ENCODE data around the gene ROCK2. TPM values are rescaled to one million over a fixed set of nuclear protein-coding genes. Genes with fewer than 3 reads are reported as not detected.
A peak's percentile ranks its signal among the peaks of the same experiment; 100 is the strongest.

The ROCK2 gene
- total and polyA plus RNA-seq, 2 of the 13 experiments (the other 11 are each of a cell fraction or from before 2014, with no cell fraction given): 38.1 to 119 TPM

DNA sequence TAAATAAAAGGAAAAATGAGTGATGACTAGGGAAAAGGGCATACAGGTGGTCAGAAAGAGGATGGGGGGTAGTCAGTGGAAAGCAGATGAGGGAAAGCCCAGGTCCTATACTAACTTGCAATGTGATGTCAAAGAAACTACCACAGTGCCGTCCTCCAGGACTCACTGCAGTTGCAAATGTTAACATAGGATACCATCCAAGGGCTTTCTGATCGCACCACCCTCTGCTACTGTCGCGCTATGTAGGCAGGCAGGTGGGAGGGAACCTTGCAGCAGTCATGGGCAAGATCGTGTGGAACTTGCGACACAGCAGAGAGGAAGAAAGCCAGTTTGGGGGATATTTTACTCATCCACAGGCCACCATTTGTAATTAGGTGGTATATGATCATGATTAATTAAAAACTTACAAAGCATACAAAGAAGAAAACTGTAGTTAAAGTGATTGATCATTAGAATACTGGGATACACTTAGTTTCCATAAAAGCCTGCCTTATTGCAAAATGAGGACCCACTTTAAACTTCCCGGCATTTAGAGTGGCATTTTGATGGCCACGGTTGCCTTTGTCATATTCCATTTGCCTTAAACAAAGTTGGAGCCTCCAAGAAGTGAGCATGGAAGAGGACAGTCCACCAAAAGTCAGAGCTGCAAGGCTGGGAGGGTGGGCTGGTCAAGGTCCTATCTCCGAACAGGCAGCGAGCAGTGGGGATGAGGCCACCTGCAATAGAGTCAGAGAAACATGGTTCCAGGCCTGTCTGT lies 8.5 kb upstream of the ROCK2 start (continued):
- TF ChIP-seq, protein P1, sequence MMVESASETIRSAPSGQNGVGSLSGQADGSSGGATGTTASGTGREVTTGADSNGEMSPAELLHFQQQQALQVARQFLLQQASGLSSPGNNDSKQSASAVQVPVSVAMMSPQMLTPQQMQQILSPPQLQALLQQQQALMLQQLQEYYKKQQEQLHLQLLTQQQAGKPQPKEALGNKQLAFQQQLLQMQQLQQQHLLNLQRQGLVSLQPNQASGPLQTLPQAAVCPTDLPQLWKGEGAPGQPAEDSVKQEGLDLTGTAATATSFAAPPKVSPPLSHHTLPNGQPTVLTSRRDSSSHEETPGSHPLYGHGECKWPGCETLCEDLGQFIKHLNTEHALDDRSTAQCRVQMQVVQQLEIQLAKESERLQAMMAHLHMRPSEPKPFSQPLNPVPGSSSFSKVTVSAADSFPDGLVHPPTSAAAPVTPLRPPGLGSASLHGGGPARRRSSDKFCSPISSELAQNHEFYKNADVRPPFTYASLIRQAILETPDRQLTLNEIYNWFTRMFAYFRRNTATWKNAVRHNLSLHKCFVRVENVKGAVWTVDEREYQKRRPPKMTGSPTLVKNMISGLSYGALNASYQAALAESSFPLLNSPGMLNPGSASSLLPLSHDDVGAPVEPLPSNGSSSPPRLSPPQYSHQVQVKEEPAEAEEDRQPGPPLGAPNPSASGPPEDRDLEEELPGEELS (CRISPR knock-in tag; IDR thresholded peaks at IDR 0.05): no peak
- TF ChIP-seq TARDBP (CRISPR knock-in tag; IDR thresholded peaks at IDR 0.05) (no peak), KDM6A (CRISPR knock-in tag; IDR thresholded peaks at IDR 0.05; ENCODE audit: low read depth) (no peak), DPF2 (CRISPR knock-in tag; IDR thresholded peaks at IDR 0.05; ENCODE audit: borderline replicate concordance, low read depth) (0 out of 2 replicates have a peak, but pooled peaks have one; percentile 20), NR2F2 (IDR thresholded peaks at IDR 0.05; ENCODE audit: borderline replicate concordance, low read depth) (no peak), HNF4A (CRISPR knock-in tag; IDR thresholded peaks at IDR 0.05) (no peak), MAX (IDR thresholded peaks at IDR 0.05) (0 out of 2 replicates have a peak, but pooled peaks have one; percentile 39), HDAC1 (CRISPR knock-in tag; IDR thresholded peaks at IDR 0.05) (peak; percentile 37), EZH2 (conservative IDR thresholded peaks at IDR 0.05; ENCODE audit: low read depth, low read length) (no peak), ZNF598 (CRISPR knock-in tag; IDR thresholded peaks at IDR 0.05; ENCODE audit: borderline replicate concordance) (no peak), GATAD2A (CRISPR knock-in tag; IDR thresholded peaks at IDR 0.05) (peak; percentile 53; the same call in 1 of the 2 replicates), ZNF607 (CRISPR knock-in tag; IDR thresholded peaks at IDR 0.05; ENCODE audit: borderline replicate concordance) (no peak), YY1 (IDR thresholded peaks at IDR 0.05; ENCODE audit: insufficient read depth, insufficient replicate concordance, low read depth, low read length) (peak; percentile 14), RBFOX2 (IDR thresholded peaks at IDR 0.05; ENCODE audit: low read depth, low read length) (0 out of 2 replicates have a peak, but pooled peaks have one; percentile 28), HNRNPH1 (optimal IDR thresholded peaks at IDR 0.05; ENCODE audit: low read depth, low read length) (no peak), ZNF850 (CRISPR knock-in tag; conservative IDR thresholded peaks at IDR 0.05) (peak; percentile 72; the same call in 1 of the 2 replicates), ZNF605 (CRISPR knock-in tag; IDR thresholded peaks at IDR 0.05) (0 out of 2 replicates have a peak, but pooled peaks have one; percentile 39), ZBTB37 (CRISPR knock-in tag; IDR thresholded peaks at IDR 0.05) (no peak)
- TF ChIP-seq, protein P2, sequence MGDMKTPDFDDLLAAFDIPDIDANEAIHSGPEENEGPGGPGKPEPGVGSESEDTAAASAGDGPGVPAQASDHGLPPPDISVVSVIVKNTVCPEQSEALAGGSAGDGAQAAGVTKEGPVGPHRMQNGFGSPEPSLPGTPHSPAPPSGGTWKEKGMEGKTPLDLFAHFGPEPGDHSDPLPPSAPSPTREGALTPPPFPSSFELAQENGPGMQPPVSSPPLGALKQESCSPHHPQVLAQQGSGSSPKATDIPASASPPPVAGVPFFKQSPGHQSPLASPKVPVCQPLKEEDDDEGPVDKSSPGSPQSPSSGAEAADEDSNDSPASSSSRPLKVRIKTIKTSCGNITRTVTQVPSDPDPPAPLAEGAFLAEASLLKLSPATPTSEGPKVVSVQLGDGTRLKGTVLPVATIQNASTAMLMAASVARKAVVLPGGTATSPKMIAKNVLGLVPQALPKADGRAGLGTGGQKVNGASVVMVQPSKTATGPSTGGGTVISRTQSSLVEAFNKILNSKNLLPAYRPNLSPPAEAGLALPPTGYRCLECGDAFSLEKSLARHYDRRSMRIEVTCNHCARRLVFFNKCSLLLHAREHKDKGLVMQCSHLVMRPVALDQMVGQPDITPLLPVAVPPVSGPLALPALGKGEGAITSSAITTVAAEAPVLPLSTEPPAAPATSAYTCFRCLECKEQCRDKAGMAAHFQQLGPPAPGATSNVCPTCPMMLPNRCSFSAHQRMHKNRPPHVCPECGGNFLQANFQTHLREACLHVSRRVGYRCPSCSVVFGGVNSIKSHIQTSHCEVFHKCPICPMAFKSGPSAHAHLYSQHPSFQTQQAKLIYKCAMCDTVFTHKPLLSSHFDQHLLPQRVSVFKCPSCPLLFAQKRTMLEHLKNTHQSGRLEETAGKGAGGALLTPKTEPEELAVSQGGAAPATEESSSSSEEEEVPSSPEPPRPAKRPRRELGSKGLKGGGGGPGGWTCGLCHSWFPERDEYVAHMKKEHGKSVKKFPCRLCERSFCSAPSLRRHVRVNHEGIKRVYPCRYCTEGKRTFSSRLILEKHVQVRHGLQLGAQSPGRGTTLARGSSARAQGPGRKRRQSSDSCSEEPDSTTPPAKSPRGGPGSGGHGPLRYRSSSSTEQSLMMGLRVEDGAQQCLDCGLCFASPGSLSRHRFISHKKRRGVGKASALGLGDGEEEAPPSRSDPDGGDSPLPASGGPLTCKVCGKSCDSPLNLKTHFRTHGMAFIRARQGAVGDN (CRISPR knock-in tag; IDR thresholded peaks at IDR 0.05): peak; percentile 40; the same call in 1 of the 2 replicates
- TF ChIP-seq, protein P3, sequence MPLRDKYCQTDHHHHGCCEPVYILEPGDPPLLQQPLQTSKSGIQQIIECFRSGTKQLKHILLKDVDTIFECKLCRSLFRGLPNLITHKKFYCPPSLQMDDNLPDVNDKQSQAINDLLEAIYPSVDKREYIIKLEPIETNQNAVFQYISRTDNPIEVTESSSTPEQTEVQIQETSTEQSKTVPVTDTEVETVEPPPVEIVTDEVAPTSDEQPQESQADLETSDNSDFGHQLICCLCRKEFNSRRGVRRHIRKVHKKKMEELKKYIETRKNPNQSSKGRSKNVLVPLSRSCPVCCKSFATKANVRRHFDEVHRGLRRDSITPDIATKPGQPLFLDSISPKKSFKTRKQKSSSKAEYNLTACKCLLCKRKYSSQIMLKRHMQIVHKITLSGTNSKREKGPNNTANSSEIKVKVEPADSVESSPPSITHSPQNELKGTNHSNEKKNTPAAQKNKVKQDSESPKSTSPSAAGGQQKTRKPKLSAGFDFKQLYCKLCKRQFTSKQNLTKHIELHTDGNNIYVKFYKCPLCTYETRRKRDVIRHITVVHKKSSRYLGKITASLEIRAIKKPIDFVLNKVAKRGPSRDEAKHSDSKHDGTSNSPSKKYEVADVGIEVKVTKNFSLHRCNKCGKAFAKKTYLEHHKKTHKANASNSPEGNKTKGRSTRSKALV (CRISPR knock-in tag; IDR thresholded peaks at IDR 0.05): no peak

All from HepG2 (cell line).